IPS-11a (cell line): ENCODE data around the gene CFAP299.

Source experiments
- H3K4me3 ChIP-seq: one replicate; pipeline ENCODE4 v1.5.1; 2013; ENCODE audit warnings: low read depth, low read length, control low read depth

Gene CFAP299

GRCh38 chr4:80387390-80388283, 52.1 kb downstream of the CFAP299 start:
- H3K4me3 ChIP-seq: no peak overlapping the region

GRCh38 chr4:80388284-80388607, 52.7 kb downstream of the CFAP299 start:
- no peak overlapping the region for H3K4me3 ChIP-seq

GRCh38 chr4:80390178-80390577, 54.6 kb downstream of the CFAP299 start:
- no peak overlapping the region for H3K4me3 ChIP-seq

- no peak overlapping the region for H3K4me3 ChIP-seq
Observed at GRCh38 chr4:80393246-80393969, 57.9 kb downstream of the CFAP299 start.

GRCh38 chr4:80393970-80394250, 58.4 kb downstream of the CFAP299 start:
- no peak overlapping the region for H3K4me3 ChIP-seq

- H3K4me3 ChIP-seq: no peak overlapping the region
Observed at GRCh38 chr4:80407246-80407645, 71.7 kb downstream of the CFAP299 start.

- no peak overlapping the region for H3K4me3 ChIP-seq
Observed at GRCh38 chr4:80409809-80410208, 74.3 kb downstream of the CFAP299 start.

- H3K4me3 ChIP-seq: no peak overlapping the region
Observed at GRCh38 chr4:80412322-80412721, 76.8 kb downstream of the CFAP299 start.

GRCh38 chr4:80413086-80413485, 77.6 kb downstream of the CFAP299 start:
- no peak overlapping the region for H3K4me3 ChIP-seq

- no peak overlapping the region for H3K4me3 ChIP-seq
Observed at GRCh38 chr4:80417019-80417418, 81.5 kb downstream of the CFAP299 start.

GRCh38 chr4:80419946-80420345, 84.4 kb downstream of the CFAP299 start:
- no peak overlapping the region for H3K4me3 ChIP-seq

GRCh38 chr4:80420638-80421037, 85.1 kb downstream of the CFAP299 start:
- no peak overlapping the region for H3K4me3 ChIP-seq

- H3K4me3 ChIP-seq: no peak overlapping the region
Observed at GRCh38 chr4:80422727-80423404, 87.3 kb downstream of the CFAP299 start.

- H3K4me3 ChIP-seq: no peak overlapping the region
Observed at GRCh38 chr4:80423553-80424224, 88.2 kb downstream of the CFAP299 start.

- no peak overlapping the region for H3K4me3 ChIP-seq
Observed at GRCh38 chr4:80424225-80424581, 88.7 kb downstream of the CFAP299 start.

GRCh38 chr4:80425124-80426100, 89.9 kb downstream of the CFAP299 start:
- no peak overlapping the region for H3K4me3 ChIP-seq

GRCh38 chr4:80431203-80431965, 95.9 kb downstream of the CFAP299 start:
- H3K4me3 ChIP-seq: no peak overlapping the region

GRCh38 chr4:80434238-80434637, 98.7 kb downstream of the CFAP299 start:
- H3K4me3 ChIP-seq: no peak overlapping the region

- H3K4me3 ChIP-seq: no peak overlapping the region
Observed at GRCh38 chr4:80438016-80438415, 102.5 kb downstream of the CFAP299 start.
